GM21423 (cell line): ENCODE measurements around the gene MYO9B.
"Not testable (repeated sequence)": the region's sequence is repeated elsewhere in the genome, so short reads cannot be mapped to it uniquely, and the experiment has no call there.

Source experiments
- ATAC-seq: cut with Tn5 transposase; IDR thresholded peaks from one replicate; pipeline ENCODE4 v1.9.1; 2021; ENCODE audit warnings: mild to moderate bottlenecking, moderate library complexity; ENCODE audit not compliant: unreplicated experiment

MYO9B gene

GRCh38 chr19:17086834-17087233 lies 11.3 kb downstream of the MYO9B start:
- ATAC-seq = no peak

DNA sequence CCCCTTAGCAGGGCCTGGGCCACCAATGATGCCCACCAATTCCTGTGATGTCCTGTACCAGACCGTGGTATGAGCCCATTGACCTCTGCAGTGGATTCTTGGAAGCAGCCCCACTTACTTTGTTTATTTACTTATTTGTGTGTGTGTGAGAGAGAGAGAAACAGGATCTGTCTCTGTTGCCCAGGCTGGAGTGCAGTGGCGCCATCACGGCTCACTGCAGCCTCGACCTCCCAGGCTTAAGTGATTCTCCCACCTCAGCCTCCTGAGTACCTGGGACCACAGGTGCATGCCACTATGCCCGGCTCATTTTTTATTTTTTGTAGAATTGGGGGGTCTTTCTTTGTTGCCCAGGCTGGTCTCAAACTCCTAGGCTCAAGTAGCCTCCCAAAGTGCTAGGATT lies 13.0 kb downstream of the MYO9B start:
- no peak for ATAC-seq

DNA sequence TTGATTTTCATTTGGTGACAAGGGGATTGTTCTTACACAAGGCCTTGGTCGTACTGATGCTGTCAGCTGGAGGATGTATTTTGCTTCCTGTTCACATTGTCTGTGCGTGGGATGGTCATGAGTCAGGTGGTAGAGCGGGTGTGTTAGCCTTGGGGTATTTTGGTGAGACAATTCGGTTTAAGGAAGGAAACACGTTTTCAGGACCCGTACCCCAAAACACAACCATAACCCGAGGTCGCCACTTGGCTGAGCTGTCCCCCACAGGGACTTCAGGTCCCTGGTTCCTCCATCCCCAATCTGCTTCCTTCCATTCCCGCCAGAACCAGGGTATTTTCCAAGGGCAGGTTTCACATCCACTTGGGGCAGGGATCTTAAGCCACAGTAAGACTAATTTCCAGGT lies 15.0 kb downstream of the MYO9B start:
- no peak for ATAC-seq

- no peak for ATAC-seq
Observed at GRCh38 chr19:17091758-17092333, 16.3 kb downstream of the MYO9B start.

DNA sequence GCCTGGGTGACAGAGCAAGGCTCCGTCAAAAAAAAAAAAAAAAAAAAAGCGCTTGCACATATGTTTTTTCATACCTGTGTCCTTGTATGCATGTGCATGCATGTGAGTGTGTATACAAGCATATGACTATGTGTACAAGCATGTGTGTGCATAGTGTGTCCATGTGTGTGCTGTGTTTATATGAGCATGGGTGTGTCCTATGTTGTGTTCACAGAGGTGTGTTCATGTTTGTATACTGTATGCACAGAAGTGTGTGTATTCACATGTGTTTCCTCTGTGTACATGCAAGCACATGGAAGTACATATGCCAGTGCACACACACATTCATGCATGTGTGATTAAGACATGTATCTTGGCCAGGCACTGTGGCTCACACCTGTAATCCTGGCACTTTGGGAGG lies 17.1 kb downstream of the MYO9B start:
- no peak for ATAC-seq

GRCh38 chr19:17094694-17095093 lies 19.1 kb downstream of the MYO9B start:
- not testable (repeated sequence) for ATAC-seq

DNA sequence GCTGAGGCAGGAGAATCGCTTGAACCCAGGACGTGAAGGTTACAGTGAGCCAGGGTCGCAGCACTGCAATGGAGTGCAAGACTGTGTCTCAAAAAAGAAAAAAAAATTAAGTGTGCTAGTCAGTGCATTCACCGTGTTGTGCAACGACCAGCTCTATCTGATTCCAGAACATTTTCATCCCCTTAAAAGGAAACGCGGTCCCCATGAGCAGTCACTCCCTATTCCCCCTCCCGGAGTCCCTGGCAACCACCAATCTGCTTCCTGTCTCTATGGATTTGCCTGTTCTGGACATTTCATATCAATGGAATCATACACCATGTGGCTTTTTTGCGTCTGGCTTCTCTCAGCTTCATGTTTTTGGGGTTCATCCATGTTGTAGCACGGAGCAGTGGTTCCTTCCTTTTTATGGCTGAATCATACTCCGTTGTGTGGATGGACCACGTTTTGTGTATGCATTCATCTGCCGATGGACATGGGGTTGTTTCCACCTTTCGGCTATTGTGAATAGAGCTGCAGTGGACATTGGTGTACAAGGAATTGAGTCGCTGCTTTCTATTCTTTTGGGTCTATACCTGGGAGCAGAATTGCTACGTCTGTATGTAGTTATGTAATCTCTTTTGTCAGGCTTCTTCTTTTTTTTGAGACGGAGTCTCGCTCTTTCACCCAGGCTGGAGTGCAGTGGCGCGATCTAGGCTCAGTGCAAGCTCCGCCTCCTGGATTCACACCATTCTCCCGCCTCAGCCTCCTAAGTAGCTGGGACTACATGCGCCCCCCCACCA lies 19.8 kb downstream of the MYO9B start:
- no peak for ATAC-seq

DNA sequence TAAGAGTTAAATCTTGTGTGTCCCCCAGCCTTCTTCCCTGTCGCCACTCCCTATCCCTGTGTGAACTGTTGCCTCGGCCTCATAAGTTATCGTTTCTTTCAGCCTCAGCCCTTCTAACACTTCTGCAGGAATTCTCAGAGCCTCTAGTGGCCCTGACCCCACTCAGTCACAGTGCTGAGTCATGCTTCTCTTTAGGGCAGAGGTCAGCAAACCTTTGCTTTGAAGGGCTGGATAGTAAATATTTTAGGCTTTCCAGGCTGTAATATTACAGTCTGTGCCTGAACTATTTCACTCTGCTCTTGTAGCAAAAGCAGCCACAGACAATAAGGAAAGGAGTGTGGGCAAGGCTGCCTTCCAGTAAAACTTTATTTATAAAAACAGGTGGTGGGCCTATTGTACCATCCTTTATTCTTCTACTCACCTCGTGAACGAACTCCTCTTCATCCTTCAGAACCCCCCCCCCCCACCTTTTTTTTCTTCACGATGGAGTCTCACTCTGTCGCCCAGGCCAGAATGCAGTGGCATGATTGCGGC lies 22.1 kb downstream of the MYO9B start:
- ATAC-seq = no peak

DNA sequence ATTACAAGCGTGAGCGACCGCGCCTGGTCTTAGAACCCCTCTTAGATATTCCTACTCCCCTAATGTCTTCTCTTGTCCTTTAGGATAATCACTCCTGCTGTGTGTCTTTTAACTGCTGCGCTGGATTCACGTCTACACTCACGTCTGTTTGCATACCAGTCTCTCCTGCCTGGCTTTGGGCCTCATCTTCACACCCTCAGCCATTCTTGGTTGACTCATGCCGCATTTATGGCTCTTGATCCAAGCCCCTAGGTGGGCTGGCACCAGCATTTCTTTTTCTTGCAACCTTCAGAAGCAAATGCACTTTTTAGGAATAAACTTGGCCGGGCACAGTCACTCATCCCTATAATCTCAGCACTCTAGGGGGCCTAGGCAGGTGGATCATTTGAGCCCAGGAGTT lies 22.7 kb downstream of the MYO9B start:
- ATAC-seq = no peak

DNA sequence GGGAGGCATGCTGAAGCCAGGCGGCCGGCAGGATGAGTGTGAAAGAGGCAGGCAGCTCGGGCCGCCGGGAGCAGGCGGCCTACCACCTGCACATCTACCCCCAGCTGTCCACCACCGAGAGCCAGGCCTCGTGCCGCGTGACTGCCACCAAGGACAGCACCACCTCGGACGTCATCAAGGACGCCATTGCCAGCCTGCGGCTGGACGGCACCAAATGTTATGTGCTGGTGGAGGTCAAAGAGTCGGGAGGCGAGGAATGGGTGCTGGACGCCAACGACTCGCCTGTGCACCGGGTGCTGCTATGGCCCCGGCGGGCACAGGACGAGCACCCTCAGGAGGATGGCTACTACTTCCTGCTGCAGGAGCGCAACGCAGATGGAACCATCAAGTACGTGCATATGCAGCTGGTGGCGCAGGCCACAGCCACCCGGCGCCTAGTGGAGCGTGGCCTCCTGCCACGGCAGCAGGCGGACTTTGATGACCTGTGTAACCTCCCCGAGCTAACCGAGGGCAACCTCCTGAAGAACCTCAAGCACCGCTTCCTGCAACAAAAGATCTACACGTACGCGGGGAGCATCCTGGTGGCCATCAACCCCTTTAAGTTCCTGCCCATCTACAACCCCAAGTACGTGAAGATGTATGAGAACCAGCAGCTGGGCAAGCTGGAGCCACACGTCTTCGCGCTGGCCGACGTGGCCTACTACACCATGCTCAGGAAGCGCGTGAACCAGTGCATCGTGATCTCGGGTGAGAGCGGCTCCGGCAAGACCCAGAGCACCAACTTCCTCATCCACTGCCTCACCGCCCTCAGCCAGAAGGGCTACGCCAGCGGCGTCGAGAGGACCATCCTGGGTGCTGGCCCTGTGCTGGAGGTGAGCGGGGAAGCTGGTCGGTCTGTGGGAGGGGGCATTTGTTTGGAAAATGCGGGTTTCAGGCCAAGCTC lies 26.4 kb downstream of the MYO9B start:
- ATAC-seq = no peak

GRCh38 chr19:17103177-17103576 lies 27.6 kb downstream of the MYO9B start:
- no peak for ATAC-seq

- ATAC-seq = no peak
Observed at GRCh38 chr19:17104679-17105078, 29.1 kb downstream of the MYO9B start.

GRCh38 chr19:17105556-17105955 lies 30.0 kb downstream of the MYO9B start:
- no peak for ATAC-seq

- ATAC-seq = not testable (repeated sequence)
Observed at GRCh38 chr19:17106964-17107363, 31.4 kb downstream of the MYO9B start.

DNA sequence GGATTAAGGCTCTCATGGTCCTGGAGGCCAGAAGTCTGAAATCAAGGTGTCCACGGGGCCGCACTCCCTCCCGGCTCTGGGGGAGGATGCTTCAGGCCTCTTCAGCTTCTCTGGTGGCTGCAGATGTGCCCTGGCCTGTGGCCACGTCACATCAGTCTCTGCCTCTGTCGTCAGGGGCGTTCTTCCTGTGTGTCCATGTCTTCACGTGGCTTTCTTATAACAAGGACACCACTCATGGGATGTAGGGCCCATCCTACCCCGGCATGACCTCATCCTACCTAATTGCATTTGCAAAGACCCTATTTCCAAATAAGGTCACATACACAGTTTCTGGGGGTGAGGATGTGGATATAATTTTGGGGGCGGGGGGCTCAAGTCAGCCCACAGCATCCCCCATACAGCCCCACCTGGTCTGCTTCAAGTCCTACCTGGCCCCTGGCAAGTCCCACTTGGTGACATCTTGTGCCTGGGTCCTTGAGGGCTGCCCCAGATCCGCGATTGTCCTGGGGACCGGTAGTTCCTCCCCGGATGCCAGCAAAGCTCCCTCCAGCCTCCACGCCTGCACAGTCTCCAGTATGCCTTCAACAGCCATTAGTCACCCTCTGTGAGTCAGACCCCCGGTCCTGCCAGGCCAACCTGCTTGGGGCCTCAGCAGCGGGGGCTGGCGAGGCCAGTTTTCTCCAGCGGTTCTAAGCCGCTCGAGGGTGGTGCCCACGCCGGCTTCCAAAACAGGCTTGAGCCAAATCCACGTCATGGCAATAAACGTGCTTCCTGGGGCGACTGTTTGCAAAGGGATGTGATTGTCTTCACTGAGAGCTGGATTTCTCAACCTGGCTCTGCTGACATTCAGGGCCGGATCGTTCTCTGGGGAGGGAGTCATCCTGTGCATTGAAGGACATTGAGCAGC lies 32.2 kb downstream of the MYO9B start:
- no peak for ATAC-seq

DNA sequence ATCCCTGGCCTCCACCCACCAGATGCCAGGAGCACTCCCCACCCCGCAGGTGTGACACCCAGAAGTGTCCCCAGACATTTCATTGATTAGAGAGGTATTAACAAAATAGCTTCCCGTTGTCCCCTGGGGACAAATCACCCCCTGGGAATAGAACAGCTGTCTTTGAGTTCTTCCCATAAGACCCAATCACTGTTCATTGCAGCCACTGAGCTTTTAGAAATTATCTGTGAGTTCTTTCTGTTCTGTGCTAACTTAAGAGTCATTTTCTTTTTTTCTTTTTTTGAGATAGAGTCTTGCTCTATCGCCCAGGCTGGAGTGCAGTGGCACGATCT lies 32.8 kb downstream of the MYO9B start:
- no peak for ATAC-seq

- ATAC-seq = peak; percentile 4
Observed at GRCh38 chr19:17109300-17109699, 33.7 kb downstream of the MYO9B start.

- ATAC-seq = peak; percentile 43
Observed at GRCh38 chr19:17109962-17110598, 34.5 kb downstream of the MYO9B start.

GRCh38 chr19:17110599-17110966 lies 35.0 kb downstream of the MYO9B start:
- no peak for ATAC-seq

DNA sequence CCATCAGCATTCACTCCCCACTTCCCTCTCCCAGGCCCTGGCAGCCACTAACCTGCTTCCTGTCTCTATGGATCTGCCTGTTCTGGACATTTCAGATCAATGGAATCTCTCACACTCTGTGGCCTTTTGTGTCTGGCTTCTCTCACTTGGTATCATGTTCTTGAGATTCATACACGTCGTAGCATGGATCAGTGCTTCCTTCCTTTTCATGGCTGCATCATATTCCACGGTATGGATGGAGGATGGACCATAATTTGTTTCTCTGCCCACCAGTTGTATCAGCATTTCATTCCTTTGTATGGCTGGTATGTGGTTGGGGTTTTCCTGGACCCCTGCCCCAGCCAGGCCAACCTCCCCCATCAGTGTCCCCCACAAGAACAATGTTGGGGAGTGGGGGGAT lies 36.2 kb downstream of the MYO9B start:
- no peak for ATAC-seq
